HepG2 (cell line): ENCODE data around the gene PCAT6. TPM values are rescaled to one million over a fixed set of nuclear protein-coding genes. Genes with fewer than 3 reads are reported as not detected.
A peak's percentile ranks its signal among the peaks of the same experiment; 100 is the strongest.

Experiments used
- CEBPG ChIP-seq: IDR thresholded peaks from 2 replicates; pipeline ENCODE4 v1.6.1; 2016
- DPF2 ChIP-seq: sonication (generic); formaldehyde crosslinking; IDR thresholded peaks from 2 replicates; pipeline ENCODE4 v1.4.0; 2020; ENCODE audit warnings: mild to moderate bottlenecking, low read depth, missing genetic modification reagents, borderline replicate concordance
- FOXA1 ChIP-seq, 2 experiments: fragments of 450-650 bp in 1 of 2; sonication (generic) in 1 of 2; formaldehyde crosslinking in 1 of 2; IDR thresholded peaks; 2 replicates each; pipeline versions ENCODE4 v1.4.0 to v1.6.1; 2016 to 2020; ENCODE audit warnings: missing genetic modification reagents in 1 of 2
- MXD4 ChIP-seq: IDR thresholded peaks from 2 replicates; pipeline ENCODE4 v1.6.1; 2016; ENCODE audit warnings: mild to moderate bottlenecking, missing biosample characterization, missing genetic modification reagents
- SAP130 ChIP-seq: IDR thresholded peaks from 2 replicates; pipeline ENCODE4 v1.6.1; 2016; ENCODE audit warnings: low read depth
- SETDB1 ChIP-seq: sonication (generic); formaldehyde crosslinking; IDR thresholded peaks from 2 replicates; pipeline ENCODE4 v1.5.1; 2020; ENCODE audit warnings: missing genetic modification reagents, mild to moderate bottlenecking, borderline replicate concordance
- SOX5 ChIP-seq: IDR thresholded peaks from 2 replicates; pipeline ENCODE4 v1.6.1; 2016; ENCODE audit warnings: borderline replicate concordance
- SP140L ChIP-seq: sonication (generic); formaldehyde crosslinking; IDR thresholded peaks from 2 replicates; pipeline ENCODE4 v1.4.0; 2020; ENCODE audit warnings: missing genetic modification reagents, borderline replicate concordance
- TBX2 ChIP-seq: sonication (generic); formaldehyde crosslinking; IDR thresholded peaks from 2 replicates; pipeline ENCODE4 v1.5.0; 2020; ENCODE audit warnings: missing genetic modification reagents, mild to moderate bottlenecking, borderline replicate concordance
- ZBTB20 ChIP-seq: sonication (generic); formaldehyde crosslinking; IDR thresholded peaks from 2 replicates; pipeline ENCODE4 v1.8.1; 2023; ENCODE audit warnings: missing genetic modification reagents, low read depth, mild to moderate bottlenecking, borderline replicate concordance
- ZBTB3 ChIP-seq: sonication (generic); formaldehyde crosslinking; IDR thresholded peaks from 2 replicates; pipeline ENCODE4 v1.4.0; 2020; ENCODE audit warnings: low read depth, mild to moderate bottlenecking, moderate library complexity, missing genetic modification reagents, borderline replicate concordance
- ZFAT ChIP-seq: sonication (generic); formaldehyde crosslinking; conservative IDR thresholded peaks from 2 replicates; pipeline ENCODE4 v1.8.1; 2023; ENCODE audit warnings: missing genetic modification reagents, inconsistent platforms
- ZNF33B ChIP-seq: sonication (generic); formaldehyde crosslinking; IDR thresholded peaks from 2 replicates; pipeline ENCODE4 v1.5.1; 2020; ENCODE audit warnings: mild to moderate bottlenecking, missing genetic modification reagents
- ZNF441 ChIP-seq: sonication (generic); formaldehyde crosslinking; IDR thresholded peaks from 2 replicates; pipeline ENCODE4 v1.7.0; 2021; ENCODE audit warnings: missing genetic modification reagents, borderline replicate concordance
- ZNF850 ChIP-seq: sonication (generic); formaldehyde crosslinking; conservative IDR thresholded peaks from 2 replicates; pipeline ENCODE4 v1.9.0; 2021; ENCODE audit warnings: mild to moderate bottlenecking, missing genetic modification reagents
- ZNF891 ChIP-seq: sonication (generic); formaldehyde crosslinking; IDR thresholded peaks from 2 replicates; pipeline ENCODE4 v1.5.0; 2020; ENCODE audit warnings: mild to moderate bottlenecking, missing genetic modification reagents
- polyA plus RNA-seq, 8 experiments: library from polyadenylated mRNA; depleted of rRNA in 3 of 8; stranded (reverse) in 7 of 8; unstranded in 1 of 8; fragments of >200 nt; fragmentation: Illumina TruSeq in 4 of 8; extraction: Trizol in 4 of 8; gene quantifications; 2 replicates each; pipeline versions ENCODE4 v1.2.1 to v1.2.3, GENCODE V29; 2011 to 2016; ENCODE audit warnings: low read depth in 4 of 8, missing spikeins in 1 of 8, mixed read lengths in 1 of 8; ENCODE audit not compliant: insufficient read depth in 1 of 8
- total RNA-seq, 5 experiments: library from RNA; depleted of rRNA; stranded (reverse); fragments of >200 nt; fragmentation: Illumina TruSeq; extraction: Trizol; gene quantifications; 2 replicates each; pipeline ENCODE4 v1.2.3, GENCODE V29; 2016; ENCODE audit warnings: low read depth in 1 of 5
- TF ChIP-seq, protein P1 (sequence below), 2 experiments: sonication (generic) in 1 of 2; formaldehyde crosslinking in 1 of 2; IDR thresholded peaks; 2 replicates each; pipeline versions ENCODE4 v1.4.0 to v1.6.1; 2018 to 2020; ENCODE audit warnings: missing genetic modification reagents in 2 of 2, borderline replicate concordance in 1 of 2, low read depth in 1 of 2, mild to moderate bottlenecking in 1 of 2, missing biosample characterization in 1 of 2
- TF ChIP-seq, protein P2 (sequence below): sonication (generic); formaldehyde crosslinking; conservative IDR thresholded peaks from 2 replicates; pipeline ENCODE4 v1.8.1; 2023; ENCODE audit warnings: missing genetic modification reagents
- TF ChIP-seq, protein P3 (sequence below): IDR thresholded peaks from 2 replicates; pipeline ENCODE4 v1.6.1; 2016
- TF ChIP-seq, protein P4 (sequence below): sonication (generic); formaldehyde crosslinking; IDR thresholded peaks from 2 replicates; pipeline ENCODE4 v1.5.0; 2020; ENCODE audit warnings: mild to moderate bottlenecking, missing genetic modification reagents

PCAT6 gene
- total and polyA plus RNA-seq, 2 of the 13 experiments (the other 11 are each of a cell fraction or from before 2014, with no cell fraction given) = 0.60 to 4.4 TPM

DNA sequence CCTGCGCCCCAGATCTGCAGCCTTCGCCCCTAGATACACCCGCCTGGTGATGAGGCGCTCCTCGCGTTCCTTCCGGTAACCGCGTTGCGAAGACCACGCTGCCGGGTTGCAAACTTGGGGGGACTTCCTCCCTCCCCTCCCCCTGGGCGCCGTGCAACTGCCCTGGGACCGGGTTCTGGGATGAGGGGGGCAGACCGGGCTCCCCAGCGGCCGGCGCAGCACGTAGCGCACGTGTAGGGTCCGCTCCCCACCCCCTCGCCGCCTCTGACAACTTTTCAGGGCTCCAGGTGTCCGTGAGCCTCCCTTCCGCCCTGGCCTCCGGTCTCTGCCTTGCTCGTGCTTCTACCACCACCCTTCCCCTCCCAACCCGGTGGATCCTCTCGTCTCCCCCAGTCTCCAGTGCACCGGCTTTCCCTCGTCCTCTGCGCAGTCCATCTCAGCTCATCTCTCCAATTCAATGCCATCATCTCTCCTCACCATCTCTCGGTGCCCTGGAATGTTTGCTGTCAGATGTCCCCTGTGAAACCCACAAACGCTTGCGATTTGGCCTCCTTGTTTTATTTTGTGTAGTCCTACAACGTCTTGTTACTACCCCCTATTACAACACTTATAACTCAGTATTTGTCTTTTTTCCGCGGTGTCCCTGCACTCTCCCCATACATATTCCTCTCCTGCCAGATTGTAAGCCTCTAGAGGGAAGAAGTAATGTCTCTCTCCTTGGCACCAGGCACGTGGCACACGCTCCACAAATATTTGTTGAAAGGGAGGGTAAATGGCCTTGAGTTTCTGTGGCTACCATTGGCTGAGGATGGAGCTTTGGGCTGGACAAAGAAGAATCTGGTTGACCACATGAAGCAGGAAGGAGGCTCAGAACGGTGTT, 782 bp downstream of the PCAT6 start (continued):
- TF ChIP-seq, protein P1, sequence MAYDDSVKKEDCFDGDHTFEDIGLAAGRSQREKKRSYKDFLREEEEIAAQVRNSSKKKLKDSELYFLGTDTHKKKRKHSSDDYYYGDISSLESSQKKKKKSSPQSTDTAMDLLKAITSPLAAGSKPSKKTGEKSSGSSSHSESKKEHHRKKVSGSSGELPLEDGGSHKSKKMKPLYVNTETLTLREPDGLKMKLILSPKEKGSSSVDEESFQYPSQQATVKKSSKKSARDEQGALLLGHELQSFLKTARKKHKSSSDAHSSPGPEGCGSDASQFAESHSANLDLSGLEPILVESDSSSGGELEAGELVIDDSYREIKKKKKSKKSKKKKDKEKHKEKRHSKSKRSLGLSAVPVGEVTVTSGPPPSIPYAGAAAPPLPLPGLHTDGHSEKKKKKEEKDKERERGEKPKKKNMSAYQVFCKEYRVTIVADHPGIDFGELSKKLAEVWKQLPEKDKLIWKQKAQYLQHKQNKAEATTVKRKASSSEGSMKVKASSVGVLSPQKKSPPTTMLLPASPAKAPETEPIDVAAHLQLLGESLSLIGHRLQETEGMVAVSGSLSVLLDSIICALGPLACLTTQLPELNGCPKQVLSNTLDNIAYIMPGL (CRISPR knock-in tag; IDR thresholded peaks at IDR 0.05; ENCODE audit: borderline replicate concordance in 1 of 2, low read depth in 1 of 2) = peak in 1 of 2 experiments; percentile 11; a peak in 2 of 4 replicates
- peak; percentile 66; the same call in 1 of the 2 replicates for TF ChIP-seq ZNF441
- no peak for TF ChIP-seq SETDB1 (CRISPR knock-in tag)
- no peak for TF ChIP-seq ZBTB20 (CRISPR knock-in tag)
- TF ChIP-seq, protein P2, sequence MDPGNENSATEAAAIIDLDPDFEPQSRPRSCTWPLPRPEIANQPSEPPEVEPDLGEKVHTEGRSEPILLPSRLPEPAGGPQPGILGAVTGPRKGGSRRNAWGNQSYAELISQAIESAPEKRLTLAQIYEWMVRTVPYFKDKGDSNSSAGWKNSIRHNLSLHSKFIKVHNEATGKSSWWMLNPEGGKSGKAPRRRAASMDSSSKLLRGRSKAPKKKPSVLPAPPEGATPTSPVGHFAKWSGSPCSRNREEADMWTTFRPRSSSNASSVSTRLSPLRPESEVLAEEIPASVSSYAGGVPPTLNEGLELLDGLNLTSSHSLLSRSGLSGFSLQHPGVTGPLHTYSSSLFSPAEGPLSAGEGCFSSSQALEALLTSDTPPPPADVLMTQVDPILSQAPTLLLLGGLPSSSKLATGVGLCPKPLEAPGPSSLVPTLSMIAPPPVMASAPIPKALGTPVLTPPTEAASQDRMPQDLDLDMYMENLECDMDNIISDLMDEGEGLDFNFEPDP (CRISPR knock-in tag) = no peak
- peak; percentile 23; the same call in 1 of the 2 replicates for TF ChIP-seq SOX5 (CRISPR knock-in tag)
- 0 out of 2 replicates have a peak, but pooled peaks have one; percentile 44 for TF ChIP-seq ZNF33B
- TF ChIP-seq, protein P3, sequence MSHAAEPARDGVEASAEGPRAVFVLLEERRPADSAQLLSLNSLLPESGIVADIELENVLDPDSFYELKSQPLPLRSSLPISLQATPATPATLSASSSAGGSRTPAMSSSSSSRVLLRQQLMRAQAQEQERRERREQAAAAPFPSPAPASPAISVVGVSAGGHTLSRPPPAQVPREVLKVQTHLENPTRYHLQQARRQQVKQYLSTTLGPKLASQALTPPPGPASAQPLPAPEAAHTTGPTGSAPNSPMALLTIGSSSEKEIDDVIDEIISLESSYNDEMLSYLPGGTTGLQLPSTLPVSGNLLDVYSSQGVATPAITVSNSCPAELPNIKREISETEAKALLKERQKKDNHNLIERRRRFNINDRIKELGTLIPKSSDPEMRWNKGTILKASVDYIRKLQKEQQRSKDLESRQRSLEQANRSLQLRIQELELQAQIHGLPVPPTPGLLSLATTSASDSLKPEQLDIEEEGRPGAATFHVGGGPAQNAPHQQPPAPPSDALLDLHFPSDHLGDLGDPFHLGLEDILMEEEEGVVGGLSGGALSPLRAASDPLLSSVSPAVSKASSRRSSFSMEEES (CRISPR knock-in tag) = peak; percentile 58; the same call in 1 of the 2 replicates
- no peak for TF ChIP-seq FOXA1 (IDR thresholded peaks at IDR 0.05)
- 0 out of 2 replicates have a peak, but pooled peaks have one; percentile 47 for TF ChIP-seq FOXA1 (CRISPR knock-in tag; IDR thresholded peaks at IDR 0.05)
- 0 out of 2 replicates have a peak, but pooled peaks have one; percentile 1 for TF ChIP-seq TBX2 (CRISPR knock-in tag)
- no peak for TF ChIP-seq ZFAT (CRISPR knock-in tag)
- TF ChIP-seq, protein P4, sequence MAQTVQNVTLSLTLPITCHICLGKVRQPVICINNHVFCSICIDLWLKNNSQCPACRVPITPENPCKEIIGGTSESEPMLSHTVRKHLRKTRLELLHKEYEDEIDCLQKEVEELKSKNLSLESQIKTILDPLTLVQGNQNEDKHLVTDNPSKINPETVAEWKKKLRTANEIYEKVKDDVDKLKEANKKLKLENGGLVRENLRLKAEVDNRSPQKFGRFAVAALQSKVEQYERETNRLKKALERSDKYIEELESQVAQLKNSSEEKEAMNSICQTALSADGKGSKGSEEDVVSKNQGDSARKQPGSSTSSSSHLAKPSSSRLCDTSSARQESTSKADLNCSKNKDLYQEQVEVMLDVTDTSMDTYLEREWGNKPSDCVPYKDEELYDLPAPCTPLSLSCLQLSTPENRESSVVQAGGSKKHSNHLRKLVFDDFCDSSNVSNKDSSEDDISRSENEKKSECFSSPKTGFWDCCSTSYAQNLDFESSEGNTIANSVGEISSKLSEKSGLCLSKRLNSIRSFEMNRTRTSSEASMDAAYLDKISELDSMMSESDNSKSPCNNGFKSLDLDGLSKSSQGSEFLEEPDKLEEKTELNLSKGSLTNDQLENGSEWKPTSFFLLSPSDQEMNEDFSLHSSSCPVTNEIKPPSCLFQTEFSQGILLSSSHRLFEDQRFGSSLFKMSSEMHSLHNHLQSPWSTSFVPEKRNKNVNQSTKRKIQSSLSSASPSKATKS (CRISPR knock-in tag) = no peak
- TF ChIP-seq ZBTB3 (CRISPR knock-in tag) = no peak; the same call in 1 of the 2 replicates
- TF ChIP-seq CEBPG (CRISPR knock-in tag) = no peak
- TF ChIP-seq DPF2 (CRISPR knock-in tag) = no peak
- no peak for TF ChIP-seq ZNF850 (CRISPR knock-in tag)
- TF ChIP-seq MXD4 = no peak; the same call in 1 of the 2 replicates
- peak; percentile 44; the same call in 1 of the 2 replicates for TF ChIP-seq SAP130 (CRISPR knock-in tag)
- TF ChIP-seq SP140L (CRISPR knock-in tag) = no peak
- TF ChIP-seq ZNF891 (CRISPR knock-in tag) = no peak
